ENCODE results near the gene MRPS21.
"Not testable (repeated sequence)": the region's sequence is repeated elsewhere in the genome, so short reads cannot be mapped to it uniquely, and the experiment has no call there.

MRPS21 gene

GRCh38 chr1:150288822-150289221 lies 4.8 kb upstream of the MRPS21 start:
- CTCF ChIA-PET, result no interaction called here

GRCh38 chr1:150295476-150295875 lies 1.8 kb downstream of the MRPS21 start:
- ChIA-PET CTCF (interaction anchor here (0.9 kb wide), 1 partner anchor 10 kb away, joined by 5 read pairs; no protein-coding TSS in a partner anchor), POLR2A (ENCODE audit: low non-redundant PET) (no interaction called here)
- no peak overlapping the region for H3K27ac ChIP-seq
- no peak for DNase-seq (ENCODE audit: low spot score)
- TF ChIP-seq CTCF (conservative IDR thresholded peaks at IDR 0.05; ENCODE audit: low read depth), result no peak

More at GRCh38 chr1:150288822-150289221, 4.8 kb upstream of the MRPS21 start:
- POLR2A ChIA-PET (ENCODE audit: low non-redundant PET), result no interaction called here
- H3K27ac ChIP-seq, result no peak overlapping the region
- DNase-seq (ENCODE audit: low spot score), result no peak
- TF ChIP-seq CTCF (conservative IDR thresholded peaks at IDR 0.05; ENCODE audit: low read depth), result no peak

- DNase-seq (ENCODE audit: low spot score), result no peak
- no peak overlapping the region for H3K27ac ChIP-seq
- ChIA-PET CTCF (no interaction called here), POLR2A (ENCODE audit: low non-redundant PET) (no interaction called here)
- no peak for TF ChIP-seq CTCF (conservative IDR thresholded peaks at IDR 0.05; ENCODE audit: low read depth)
Measured at GRCh38 chr1:150299716-150300115, 6.1 kb downstream of the MRPS21 start.

- POLR2A ChIA-PET (ENCODE audit: low non-redundant PET), result interaction anchor here (0.6 kb wide), 1 partner anchor 49 kb away, joined by 3 read pairs; no protein-coding TSS in a partner anchor
- no peak overlapping the region for H3K27ac ChIP-seq
- CTCF ChIA-PET, result interaction anchor here (1.1 kb wide), 1 partner anchor 12 kb away, joined by 3 read pairs; no protein-coding TSS in a partner anchor
- no peak for TF ChIP-seq CTCF (conservative IDR thresholded peaks at IDR 0.05; ENCODE audit: low read depth)
- DNase-seq (ENCODE audit: low spot score), result no peak
Measured at GRCh38 chr1:150302338-150302737, 8.7 kb downstream of the MRPS21 start.

GRCh38 chr1:150302902-150303301 lies 9.2 kb downstream of the MRPS21 start:
- no peak for TF ChIP-seq CTCF (conservative IDR thresholded peaks at IDR 0.05; ENCODE audit: low read depth)
- H3K27ac ChIP-seq, result no peak overlapping the region
- ChIA-PET POLR2A (ENCODE audit: low non-redundant PET) (no interaction called here), CTCF (no interaction called here)
- DNase-seq (ENCODE audit: low spot score), result no peak

- CTCF ChIA-PET; POLR2A ChIA-PET (ENCODE audit: low non-redundant PET); H3K27ac ChIP-seq; DNase-seq (ENCODE audit: low spot score): not testable (repeated sequence)
Measured at GRCh38 chr1:150308585-150308984, 14.9 kb downstream of the MRPS21 start.

- POLR2A ChIA-PET (ENCODE audit: low non-redundant PET), result no interaction called here
- 0 out of 2 replicates have a peak overlapping the region, but pooled peaks have one; percentile 12 for H3K27ac ChIP-seq
- DNase-seq (ENCODE audit: low spot score), result no peak
- CTCF ChIA-PET, result no interaction called here
- TF ChIP-seq CTCF (conservative IDR thresholded peaks at IDR 0.05; ENCODE audit: low read depth), result no peak
Measured at GRCh38 chr1:150309758-150310508, 16.3 kb downstream of the MRPS21 start.

Data from RWPE1 (cell line).